Esophagus muscularis mucosa (tissue), 3 donors: ENCODE measurements around the gene RTN4RL2.

Experiments
- CTCF ChIP-seq, 3 experiments: fragments of 200-600 bp in 2 of 3; fragments of 450-650 bp in 1 of 3; sonication (generic) in 2 of 3; IDR thresholded peaks; one replicate each; pipeline ENCODE4 v1.5.1; 2017 to 2019; ENCODE audit warnings: antibody characterized with exemption in 3 of 3, mild to moderate bottlenecking in 2 of 3, moderate library complexity in 1 of 3
- EP300 ChIP-seq: sonication (generic); formaldehyde crosslinking; IDR thresholded peaks from one replicate; pipeline ENCODE4 v1.6.1; 2017; ENCODE audit warnings: antibody characterized with exemption

- TF ChIP-seq EP300 = no peak
- TF ChIP-seq CTCF (IDR thresholded peaks at IDR 0.05) = no peak
Measured at GRCh38 chr11:57462597-57462996, 2.3 kb downstream of the RTN4RL2 start.
